GM21737 (cell line): ENCODE data around the gene CHKA.
"Not testable (repeated sequence)": the region's sequence is repeated elsewhere in the genome, so short reads cannot be mapped to it uniquely, and the experiment has no call there.

Experiments used
- ATAC-seq: cut with Tn5 transposase; IDR thresholded peaks from one replicate; pipeline ENCODE4 v1.9.1; 2021; ENCODE audit warnings: mild to moderate bottlenecking, moderate library complexity; ENCODE audit not compliant: unreplicated experiment

Gene CHKA

GRCh38 chr11:68116974-68117373, 4.2 kb downstream of the CHKA start:
- no peak for ATAC-seq

GRCh38 chr11:68116126-68116525, 5.1 kb downstream of the CHKA start:
- ATAC-seq, result no peak

- no peak for ATAC-seq
Observed at GRCh38 chr11:68115285-68115684, 5.9 kb downstream of the CHKA start.

- no peak for ATAC-seq
Observed at GRCh38 chr11:68113986-68114385, 7.2 kb downstream of the CHKA start.

- ATAC-seq, result no peak
Observed at GRCh38 chr11:68107689-68108088, 13.5 kb downstream of the CHKA start.

GRCh38 chr11:68106165-68106940, 14.8 kb downstream of the CHKA start:
- no peak for ATAC-seq

GRCh38 chr11:68099474-68100405, 21.4 kb downstream of the CHKA start:
- no peak for ATAC-seq

GRCh38 chr11:68099057-68099456, 22.1 kb downstream of the CHKA start:
- no peak for ATAC-seq

- no peak for ATAC-seq
Observed at GRCh38 chr11:68096962-68097361, 24.2 kb downstream of the CHKA start.

- no peak for ATAC-seq
Observed at GRCh38 chr11:68093565-68093964, 27.6 kb downstream of the CHKA start.

- not testable (repeated sequence) for ATAC-seq
Observed at GRCh38 chr11:68092946-68093345, 28.2 kb downstream of the CHKA start.

GRCh38 chr11:68092411-68092810, 28.8 kb downstream of the CHKA start:
- ATAC-seq, result no peak

GRCh38 chr11:68090706-68091105, 30.5 kb downstream of the CHKA start:
- no peak for ATAC-seq

- ATAC-seq, result no peak
Observed at GRCh38 chr11:68090287-68090686, 30.9 kb downstream of the CHKA start.

- ATAC-seq, result no peak
Observed at GRCh38 chr11:68089679-68090078, 31.5 kb downstream of the CHKA start.

GRCh38 chr11:68083517-68083916, 37.7 kb downstream of the CHKA start:
- ATAC-seq, result no peak

- ATAC-seq, result no peak
Observed at GRCh38 chr11:68082481-68082880, 38.7 kb downstream of the CHKA start.

- ATAC-seq, result no peak
Observed at GRCh38 chr11:68081691-68082090, 39.5 kb downstream of the CHKA start.

- ATAC-seq, result no peak
Observed at GRCh38 chr11:68080860-68081259, 40.3 kb downstream of the CHKA start.

GRCh38 chr11:68077617-68078582, 43.3 kb downstream of the CHKA start:
- ATAC-seq, result no peak
